D721Med (cell line): ENCODE measurements around the gene AQP12B.
"Not testable (repeated sequence)": the region's sequence is repeated elsewhere in the genome, so short reads cannot be mapped to it uniquely, and the experiment has no call there.

Experiments
- DNase-seq: peaks from one replicate; pipeline ENCODE4 v3.0.0; 2011; ENCODE audit warnings: low spot score; ENCODE audit not compliant: insufficient read length
- FAIRE-seq: peaks from 2 replicates; lab custom pipeline; 2011; peaks lifted over from hg19 to GRCh38; lab: Jason Lieb, UNC
- CTCF ChIP-seq: IDR thresholded peaks from 2 replicates; pipeline ENCODE4 v1.5.1; 2012; ENCODE audit warnings: mild to moderate bottlenecking, control low read depth; ENCODE audit not compliant: insufficient read depth; ENCODE audit errors: missing control alignments

AQP12B gene

GRCh38 chr2:240701091-240701735, 18.5 kb upstream of the AQP12B start:
- DNase-seq, result no peak
- no peak for FAIRE-seq
- TF ChIP-seq CTCF, result no peak

GRCh38 chr2:240700616-240701015, 17.9 kb upstream of the AQP12B start:
- not testable (repeated sequence) for DNase-seq, FAIRE-seq

DNA sequence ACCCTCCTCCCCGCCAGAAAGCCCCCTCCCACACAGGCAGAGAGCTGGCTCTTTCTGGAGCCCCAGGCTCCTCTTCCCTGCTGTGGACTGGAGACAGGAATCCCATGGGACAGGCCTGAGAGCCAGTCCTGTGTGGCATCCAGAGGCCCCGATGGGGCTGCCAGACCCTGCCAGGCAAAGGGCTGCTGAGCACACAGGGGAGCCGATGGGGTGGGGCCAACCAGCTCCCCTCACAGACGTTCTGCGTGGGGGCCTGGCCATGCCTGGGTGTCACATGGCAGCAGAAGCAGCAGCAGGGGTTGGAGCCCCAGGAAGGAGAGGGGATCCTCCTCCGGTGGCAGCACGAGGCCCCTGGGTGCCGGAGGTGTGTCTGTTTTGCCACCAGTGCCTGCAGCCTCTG, 17.1 kb upstream of the AQP12B start:
- FAIRE-seq, result not testable (repeated sequence)

DNA sequence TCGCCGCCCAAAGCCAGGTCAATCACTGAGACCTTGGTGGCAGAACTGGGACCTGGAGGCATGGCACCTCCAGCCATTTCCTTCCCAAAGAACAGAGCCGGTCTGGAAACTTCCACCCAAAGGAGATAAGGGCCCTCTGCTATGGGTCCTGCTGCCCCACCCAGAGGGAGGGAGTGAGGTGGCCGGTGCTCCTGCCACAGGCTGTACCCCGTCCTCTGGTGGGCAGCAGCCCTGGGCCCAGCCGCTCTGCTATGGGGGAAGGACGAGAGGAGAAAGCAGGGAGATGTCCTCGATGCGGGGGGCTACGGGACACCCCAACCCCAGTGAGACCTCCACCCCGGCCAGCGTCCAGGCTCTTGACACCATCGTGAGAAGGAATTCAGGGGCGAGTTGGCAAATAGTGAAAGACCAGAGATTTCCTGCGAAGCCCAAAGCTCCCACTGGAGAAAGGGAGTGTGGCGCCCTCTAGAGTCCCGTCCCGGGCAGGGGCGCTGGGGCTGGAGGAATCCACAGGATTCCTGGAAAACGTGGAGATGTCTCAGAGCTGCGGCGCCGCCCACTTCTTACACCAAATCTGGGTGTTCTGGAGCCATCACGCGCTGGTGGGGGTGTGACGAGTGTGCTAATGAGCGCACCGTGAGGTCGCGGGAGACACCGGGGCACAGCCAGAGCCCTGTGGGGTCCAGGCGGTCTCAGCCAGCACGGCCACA, 16.3 kb upstream of the AQP12B start:
- FAIRE-seq, result peak; percentile 81

More for the DNA sequence above, 17.1 kb upstream of the AQP12B start:
- DNase-seq, result not testable (repeated sequence)

GRCh38 chr2:240696469-240696868, 13.8 kb upstream of the AQP12B start:
- not testable (repeated sequence) for FAIRE-seq, DNase-seq

More for the DNA sequence above, 16.3 kb upstream of the AQP12B start:
- DNase-seq, result not testable (repeated sequence)

GRCh38 chr2:240695593-240695992, 12.9 kb upstream of the AQP12B start:
- not testable (repeated sequence) for DNase-seq, FAIRE-seq

GRCh38 chr2:240694304-240694703, 11.6 kb upstream of the AQP12B start:
- FAIRE-seq, DNase-seq: not testable (repeated sequence)

GRCh38 chr2:240692583-240693561, 10.2 kb upstream of the AQP12B start:
- not testable (repeated sequence) for FAIRE-seq, DNase-seq

- FAIRE-seq, DNase-seq: not testable (repeated sequence)
Measured at GRCh38 chr2:240691631-240692420, 9.1 kb upstream of the AQP12B start, which contains the start of gene AQP12A. TSS of gene AQP12A (plus strand) at chr2:240691866. CDS start at chr2:240691914, 48 bp downstream.

GRCh38 chr2:240691075-240691427, 8.4 kb upstream of the AQP12B start:
- not testable (repeated sequence) for DNase-seq, FAIRE-seq

DNA sequence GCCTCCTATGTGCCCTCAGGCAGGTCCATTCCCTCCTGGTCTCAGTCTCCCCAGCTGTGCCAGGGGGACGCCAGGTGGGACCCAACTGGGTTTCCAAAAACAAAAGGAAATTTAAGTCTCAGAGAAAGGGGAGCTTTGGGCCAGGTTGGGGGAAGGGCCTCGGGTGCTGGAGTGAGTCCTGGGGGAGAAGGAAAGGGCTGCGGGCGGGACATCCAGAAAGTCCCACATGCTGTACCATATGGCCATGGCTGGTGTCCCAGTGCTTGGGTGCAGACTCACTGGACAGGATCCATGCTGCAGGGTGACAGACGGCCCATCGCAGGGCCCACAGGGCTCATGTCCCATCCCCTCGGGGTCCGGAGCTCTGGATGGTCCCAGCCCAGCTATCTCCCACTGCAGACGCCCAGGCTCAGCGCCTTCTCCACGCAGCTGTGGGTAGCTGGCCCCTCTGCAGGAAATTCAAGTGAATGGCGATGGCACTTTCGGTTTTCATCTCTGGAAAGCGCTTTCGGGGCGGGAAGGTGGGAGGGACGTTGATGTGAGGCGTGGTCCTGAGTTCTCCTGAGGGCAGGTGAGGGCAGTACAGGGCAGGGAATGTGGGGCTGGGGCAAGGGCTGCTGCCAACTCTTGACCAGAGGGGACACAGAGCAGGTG, 7.9 kb upstream of the AQP12B start:
- not testable (repeated sequence) for DNase-seq, FAIRE-seq

DNA sequence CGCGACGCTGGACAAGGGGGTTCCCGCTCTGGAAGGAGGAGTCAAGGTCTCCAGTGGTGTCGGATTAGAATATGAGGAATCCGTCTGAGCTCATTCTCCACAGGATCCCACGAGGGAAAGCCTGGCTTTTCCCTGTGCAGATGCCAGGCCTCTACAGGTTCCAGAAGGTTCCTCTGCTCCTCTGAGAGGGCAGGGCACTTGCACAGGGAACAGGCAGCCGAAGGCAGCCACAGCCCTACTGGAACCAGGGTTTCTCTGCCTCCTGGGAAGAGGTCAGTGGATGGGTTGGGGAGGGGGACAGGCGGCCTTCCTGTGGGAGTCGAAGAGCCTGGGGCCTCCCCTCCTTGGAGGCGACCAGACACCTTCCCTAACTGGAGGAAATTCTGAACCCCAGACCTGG, 7.3 kb upstream of the AQP12B start:
- FAIRE-seq (no peak), DNase-seq (no peak)
- TF ChIP-seq CTCF, result no peak
